ENCODE data around the gene FA2H. TPM values are rescaled to one million over a fixed set of nuclear protein-coding genes. Genes with fewer than 3 reads are reported as not detected.

The FA2H gene
- polyA plus RNA-seq, 2 of the 4 experiments (the other 2 are of a cell fraction), result 5.6 to 7.1 TPM

- TF ChIP-seq POLR2A (IDR thresholded peaks at IDR 0.05; ENCODE audit: low read length) (peak; percentile 61), FOSL2 (IDR thresholded peaks at IDR 0.05) (no peak), FOSL2 (CRISPR knock-in tag; IDR thresholded peaks at IDR 0.05) (no peak), MYC (IDR thresholded peaks at IDR 0.05; ENCODE audit: borderline replicate concordance, low read length) (no peak), MAFK (IDR thresholded peaks at IDR 0.05; ENCODE audit: partially characterized antibody) (no peak), CHD4 (IDR thresholded peaks at IDR 0.05; ENCODE audit: borderline replicate concordance) (no peak), CTCF (IDR thresholded peaks at IDR 0.05) (no peak), BHLHE40 (IDR thresholded peaks at IDR 0.05; ENCODE audit: low read depth, low read length) (no peak), RFX5 (IDR thresholded peaks at IDR 0.05) (no peak), ZFP36 (IDR thresholded peaks at IDR 0.05; ENCODE audit: borderline replicate concordance, partially characterized antibody) (no peak), RCOR1 (IDR thresholded peaks at IDR 0.05; ENCODE audit: low read depth, low read length) (no peak)
Observed at GRCh38 chr16:74695450-74696422, 78.9 kb downstream of the FA2H start (continued).

GRCh38 chr16:74691093-74691855 is 83.3 kb downstream of the FA2H start:
- Histone ChIP-seq H3K4me1 (0 out of 3 replicates have a peak, but pooled peaks cover 1% of the 10 kb centered on the region), H3K9me3 (no peaks in the 10 kb centered on the region), H3K4me2 (no peak overlapping the region), H3K4me3 (no peak overlapping the region), H3K27ac (no peak overlapping the region)
- FAIRE-seq (no peak), DNase-seq (ENCODE audit: low read depth in 1 of 2, low spot score in 1 of 2) (no peak), ATAC-seq (no peak)
- no peak for TF ChIP-seq RCOR1 (IDR thresholded peaks at IDR 0.05; ENCODE audit: low read depth, low read length)
- TF ChIP-seq PBX3 (IDR thresholded peaks at IDR 0.05), result no peak
- no peak for TF ChIP-seq CHD2 (IDR thresholded peaks at IDR 0.05; ENCODE audit: low read length, partially characterized antibody)
- TF ChIP-seq REST (IDR thresholded peaks at IDR 0.05), result no peak
- TF ChIP-seq POLR2AphosphoS2 (conservative IDR thresholded peaks at IDR 0.05; ENCODE audit: low read length), result no peak
- TF ChIP-seq HOXB5 (CRISPR knock-in tag; IDR thresholded peaks at IDR 0.05), result no peak
- no peak for TF ChIP-seq CHD4 (IDR thresholded peaks at IDR 0.05; ENCODE audit: borderline replicate concordance)
- POLR2A ChIA-PET, result no interaction called here
- WGBS (ENCODE audit: missing lambda C conversion rate), result 88% methylated on average over 10 of the region's 10 CpGs
- CTCF ChIA-PET, result interaction anchor here (0.6 to 2.3 kb wide), 4 partner anchors 9 to 382 kb away, joined by 3 to 6 read pairs (median 4); no protein-coding TSS in a partner anchor
